K562 (cell line): ENCODE results near the gene GALNS. TPM values are rescaled to one million over a fixed set of nuclear protein-coding genes. Genes with fewer than 3 reads are reported as not detected.

ENCODE experiments used
- BMI1 ChIP-seq: fragments of 150-350 bp; IDR thresholded peaks from 2 replicates; pipeline ENCODE4 v1.6.1; 2014; ENCODE audit warnings: low read length
- MTA2 ChIP-seq: fragments of 450-650 bp; IDR thresholded peaks from 2 replicates; pipeline ENCODE4 v1.6.1; 2016; ENCODE audit warnings: low read depth
- MTA3 ChIP-seq: fragments of 450-650 bp; formaldehyde crosslinking; IDR thresholded peaks from 2 replicates; pipeline ENCODE4 v1.6.1; 2017; ENCODE audit warnings: mild to moderate bottlenecking, borderline replicate concordance
- PCBP1 ChIP-seq: fragments of 200-400 bp; formaldehyde crosslinking; IDR thresholded peaks from 2 replicates; pipeline ENCODE4 v1.6.1; 2018; ENCODE audit warnings: mild to moderate bottlenecking, low read depth, low read length; ENCODE audit not compliant: poor library complexity, severe bottlenecking
- PTBP1 ChIP-seq: fragments of 200-400 bp; formaldehyde crosslinking; IDR thresholded peaks from 2 replicates; pipeline ENCODE4 v1.6.1; 2017; ENCODE audit warnings: low read depth, low read length
- polyA plus RNA-seq, 8 experiments: library from polyadenylated mRNA; depleted of rRNA in 4 of 8; stranded (reverse) in 5 of 8; unstranded in 3 of 8; fragments of >200 nt; fragmentation: Nextera tagmentation in 2 of 8; fragmentation: Illumina TruSeq in 1 of 8; extraction: Ambion mirVana in 2 of 8; extraction: Trizol in 1 of 8; gene quantifications; 2 replicates each; pipeline versions ENCODE4 v1.2.1 to v1.2.3, GENCODE V29; 2011 to 2014; ENCODE audit warnings: inconsistent platforms in 1 of 8, missing spikeins in 1 of 8
- total RNA-seq, 7 experiments: library from RNA; depleted of rRNA in 6 of 7; stranded (reverse); fragments of >200 nt in 6 of 7; fragmentation: Illumina TruSeq in 2 of 7; extraction: Trizol in 2 of 7; gene quantifications; 2 replicates each; pipeline versions ENCODE4 v1.2.1 to v1.2.3, GENCODE V29; 2011 to 2021; ENCODE audit warnings: low replicate concordance in 1 of 7
- TF ChIP-seq, protein P1 (sequence below): fragments of 250-450 bp; sonication (Bioruptor Pico); IDR thresholded peaks from 2 replicates; pipeline ENCODE4 v1.8.0; 2021; ENCODE audit warnings: moderate library complexity, mild to moderate bottlenecking, inconsistent platforms
- TF ChIP-seq, protein P2 (sequence below): IDR thresholded peaks from 2 replicates; pipeline ENCODE4 v1.6.1; 2016; ENCODE audit warnings: missing genetic modification characterization, missing compliant biosample characterization
- TF ChIP-seq, protein P3 (sequence below): fragments of 450-650 bp; IDR thresholded peaks from 2 replicates; pipeline ENCODE4 v1.6.1; 2017; ENCODE audit warnings: antibody characterized with exemption, mild to moderate bottlenecking
- TF ChIP-seq, protein P4 (sequence below): sonication (generic); formaldehyde crosslinking; IDR thresholded peaks from 2 replicates; pipeline ENCODE4 v1.9.0; 2022; ENCODE audit warnings: mild to moderate bottlenecking, missing genetic modification reagents
- TF ChIP-seq, protein P5 (sequence below): fragments of 450-650 bp; IDR thresholded peaks from 2 replicates; pipeline ENCODE4 v1.7.0; 2016; ENCODE audit warnings: borderline replicate concordance
- TF ChIP-seq, protein P6 (sequence below), 3 experiments: fragments of 200-800 bp in 1 of 3; fragments of 250-450 bp in 1 of 3; fragments of 450-650 bp in 1 of 3; sonication (Bioruptor Pico) in 1 of 3; sonication (Bioruptor generic) in 1 of 3; formaldehyde crosslinking in 1 of 3; IDR thresholded peaks; 2 replicates each; pipeline versions ENCODE4 v1.6.1 to v1.8.0; 2016 to 2022; ENCODE audit warnings: mild to moderate bottlenecking in 2 of 3, missing genetic modification characterization in 2 of 3, missing compliant biosample characterization in 1 of 3, moderate library complexity in 1 of 3

GALNS gene
- total and polyA plus RNA-seq, 9 of the 15 experiments (the other 6 are each of a cell fraction or from before 2014, with no cell fraction given), result 0.38 to 13.2 (median 4.3) TPM

DNA sequence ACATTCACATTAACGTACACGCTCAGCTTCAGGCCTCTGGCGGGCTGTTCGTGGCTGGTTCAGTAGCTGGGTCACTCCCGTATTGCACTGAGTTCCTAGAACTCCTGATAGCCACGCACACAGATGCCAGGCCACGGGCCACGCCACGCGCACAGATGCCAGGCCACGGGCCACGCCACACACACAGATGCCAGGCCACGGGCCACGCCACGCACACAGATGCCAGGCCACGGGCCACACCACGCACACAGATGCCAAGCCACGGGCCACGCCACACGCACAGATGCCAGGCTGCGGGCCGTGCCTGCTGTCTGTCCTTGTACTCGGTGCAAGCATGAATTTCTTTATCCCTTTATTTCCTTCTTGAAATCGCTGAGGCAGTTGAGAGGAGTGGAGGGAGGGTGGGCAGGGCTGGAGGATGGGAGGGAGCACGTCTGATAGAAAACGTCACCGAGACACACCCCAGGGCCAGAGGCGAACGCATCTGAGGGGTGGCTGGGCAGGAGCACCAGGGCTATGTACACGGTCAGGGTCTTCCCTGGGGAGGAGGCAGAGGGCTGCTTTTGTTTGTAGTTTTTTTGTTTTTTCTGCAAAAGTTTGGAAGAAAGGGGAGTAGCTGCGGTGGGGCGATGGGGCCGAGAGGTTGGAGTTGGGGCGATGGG, 18.3 kb upstream of the GALNS start (continued):
- TF ChIP-seq, protein P1, sequence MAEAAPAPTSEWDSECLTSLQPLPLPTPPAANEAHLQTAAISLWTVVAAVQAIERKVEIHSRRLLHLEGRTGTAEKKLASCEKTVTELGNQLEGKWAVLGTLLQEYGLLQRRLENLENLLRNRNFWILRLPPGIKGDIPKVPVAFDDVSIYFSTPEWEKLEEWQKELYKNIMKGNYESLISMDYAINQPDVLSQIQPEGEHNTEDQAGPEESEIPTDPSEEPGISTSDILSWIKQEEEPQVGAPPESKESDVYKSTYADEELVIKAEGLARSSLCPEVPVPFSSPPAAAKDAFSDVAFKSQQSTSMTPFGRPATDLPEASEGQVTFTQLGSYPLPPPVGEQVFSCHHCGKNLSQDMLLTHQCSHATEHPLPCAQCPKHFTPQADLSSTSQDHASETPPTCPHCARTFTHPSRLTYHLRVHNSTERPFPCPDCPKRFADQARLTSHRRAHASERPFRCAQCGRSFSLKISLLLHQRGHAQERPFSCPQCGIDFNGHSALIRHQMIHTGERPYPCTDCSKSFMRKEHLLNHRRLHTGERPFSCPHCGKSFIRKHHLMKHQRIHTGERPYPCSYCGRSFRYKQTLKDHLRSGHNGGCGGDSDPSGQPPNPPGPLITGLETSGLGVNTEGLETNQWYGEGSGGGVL (CRISPR knock-in tag), result no peak
- TF ChIP-seq, protein P2, sequence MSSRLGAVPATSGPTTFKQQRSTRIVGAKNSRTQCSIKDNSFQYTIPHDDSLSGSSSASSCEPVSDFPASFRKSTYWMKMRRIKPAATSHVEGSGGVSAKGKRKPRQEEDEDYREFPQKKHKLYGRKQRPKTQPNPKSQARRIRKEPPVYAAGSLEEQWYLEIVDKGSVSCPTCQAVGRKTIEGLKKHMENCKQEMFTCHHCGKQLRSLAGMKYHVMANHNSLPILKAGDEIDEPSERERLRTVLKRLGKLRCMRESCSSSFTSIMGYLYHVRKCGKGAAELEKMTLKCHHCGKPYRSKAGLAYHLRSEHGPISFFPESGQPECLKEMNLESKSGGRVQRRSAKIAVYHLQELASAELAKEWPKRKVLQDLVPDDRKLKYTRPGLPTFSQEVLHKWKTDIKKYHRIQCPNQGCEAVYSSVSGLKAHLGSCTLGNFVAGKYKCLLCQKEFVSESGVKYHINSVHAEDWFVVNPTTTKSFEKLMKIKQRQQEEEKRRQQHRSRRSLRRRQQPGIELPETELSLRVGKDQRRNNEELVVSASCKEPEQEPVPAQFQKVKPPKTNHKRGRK (tag), result no peak
- TF ChIP-seq PCBP1, result peak; percentile 55
- TF ChIP-seq, protein P3, sequence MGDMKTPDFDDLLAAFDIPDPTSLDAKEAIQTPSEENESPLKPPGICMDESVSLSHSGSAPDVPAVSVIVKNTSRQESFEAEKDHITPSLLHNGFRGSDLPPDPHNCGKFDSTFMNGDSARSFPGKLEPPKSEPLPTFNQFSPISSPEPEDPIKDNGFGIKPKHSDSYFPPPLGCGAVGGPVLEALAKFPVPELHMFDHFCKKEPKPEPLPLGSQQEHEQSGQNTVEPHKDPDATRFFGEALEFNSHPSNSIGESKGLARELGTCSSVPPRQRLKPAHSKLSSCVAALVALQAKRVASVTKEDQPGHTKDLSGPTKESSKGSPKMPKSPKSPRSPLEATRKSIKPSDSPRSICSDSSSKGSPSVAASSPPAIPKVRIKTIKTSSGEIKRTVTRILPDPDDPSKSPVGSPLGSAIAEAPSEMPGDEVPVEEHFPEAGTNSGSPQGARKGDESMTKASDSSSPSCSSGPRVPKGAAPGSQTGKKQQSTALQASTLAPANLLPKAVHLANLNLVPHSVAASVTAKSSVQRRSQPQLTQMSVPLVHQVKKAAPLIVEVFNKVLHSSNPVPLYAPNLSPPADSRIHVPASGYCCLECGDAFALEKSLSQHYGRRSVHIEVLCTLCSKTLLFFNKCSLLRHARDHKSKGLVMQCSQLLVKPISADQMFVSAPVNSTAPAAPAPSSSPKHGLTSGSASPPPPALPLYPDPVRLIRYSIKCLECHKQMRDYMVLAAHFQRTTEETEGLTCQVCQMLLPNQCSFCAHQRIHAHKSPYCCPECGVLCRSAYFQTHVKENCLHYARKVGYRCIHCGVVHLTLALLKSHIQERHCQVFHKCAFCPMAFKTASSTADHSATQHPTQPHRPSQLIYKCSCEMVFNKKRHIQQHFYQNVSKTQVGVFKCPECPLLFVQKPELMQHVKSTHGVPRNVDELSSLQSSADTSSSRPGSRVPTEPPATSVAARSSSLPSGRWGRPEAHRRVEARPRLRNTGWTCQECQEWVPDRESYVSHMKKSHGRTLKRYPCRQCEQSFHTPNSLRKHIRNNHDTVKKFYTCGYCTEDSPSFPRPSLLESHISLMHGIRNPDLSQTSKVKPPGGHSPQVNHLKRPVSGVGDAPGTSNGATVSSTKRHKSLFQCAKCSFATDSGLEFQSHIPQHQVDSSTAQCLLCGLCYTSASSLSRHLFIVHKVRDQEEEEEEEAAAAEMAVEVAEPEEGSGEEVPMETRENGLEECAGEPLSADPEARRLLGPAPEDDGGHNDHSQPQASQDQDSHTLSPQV, result no peak
- TF ChIP-seq MTA2, result no peak
- TF ChIP-seq BMI1, result no peak
- peak; percentile 17 for TF ChIP-seq MTA3
- TF ChIP-seq, protein P4, sequence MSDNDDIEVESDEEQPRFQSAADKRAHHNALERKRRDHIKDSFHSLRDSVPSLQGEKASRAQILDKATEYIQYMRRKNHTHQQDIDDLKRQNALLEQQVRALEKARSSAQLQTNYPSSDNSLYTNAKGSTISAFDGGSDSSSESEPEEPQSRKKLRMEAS (CRISPR knock-in tag), result no peak
- TF ChIP-seq, protein P5, sequence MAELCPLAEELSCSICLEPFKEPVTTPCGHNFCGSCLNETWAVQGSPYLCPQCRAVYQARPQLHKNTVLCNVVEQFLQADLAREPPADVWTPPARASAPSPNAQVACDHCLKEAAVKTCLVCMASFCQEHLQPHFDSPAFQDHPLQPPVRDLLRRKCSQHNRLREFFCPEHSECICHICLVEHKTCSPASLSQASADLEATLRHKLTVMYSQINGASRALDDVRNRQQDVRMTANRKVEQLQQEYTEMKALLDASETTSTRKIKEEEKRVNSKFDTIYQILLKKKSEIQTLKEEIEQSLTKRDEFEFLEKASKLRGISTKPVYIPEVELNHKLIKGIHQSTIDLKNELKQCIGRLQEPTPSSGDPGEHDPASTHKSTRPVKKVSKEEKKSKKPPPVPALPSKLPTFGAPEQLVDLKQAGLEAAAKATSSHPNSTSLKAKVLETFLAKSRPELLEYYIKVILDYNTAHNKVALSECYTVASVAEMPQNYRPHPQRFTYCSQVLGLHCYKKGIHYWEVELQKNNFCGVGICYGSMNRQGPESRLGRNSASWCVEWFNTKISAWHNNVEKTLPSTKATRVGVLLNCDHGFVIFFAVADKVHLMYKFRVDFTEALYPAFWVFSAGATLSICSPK, result no peak
- TF ChIP-seq, protein P6, sequence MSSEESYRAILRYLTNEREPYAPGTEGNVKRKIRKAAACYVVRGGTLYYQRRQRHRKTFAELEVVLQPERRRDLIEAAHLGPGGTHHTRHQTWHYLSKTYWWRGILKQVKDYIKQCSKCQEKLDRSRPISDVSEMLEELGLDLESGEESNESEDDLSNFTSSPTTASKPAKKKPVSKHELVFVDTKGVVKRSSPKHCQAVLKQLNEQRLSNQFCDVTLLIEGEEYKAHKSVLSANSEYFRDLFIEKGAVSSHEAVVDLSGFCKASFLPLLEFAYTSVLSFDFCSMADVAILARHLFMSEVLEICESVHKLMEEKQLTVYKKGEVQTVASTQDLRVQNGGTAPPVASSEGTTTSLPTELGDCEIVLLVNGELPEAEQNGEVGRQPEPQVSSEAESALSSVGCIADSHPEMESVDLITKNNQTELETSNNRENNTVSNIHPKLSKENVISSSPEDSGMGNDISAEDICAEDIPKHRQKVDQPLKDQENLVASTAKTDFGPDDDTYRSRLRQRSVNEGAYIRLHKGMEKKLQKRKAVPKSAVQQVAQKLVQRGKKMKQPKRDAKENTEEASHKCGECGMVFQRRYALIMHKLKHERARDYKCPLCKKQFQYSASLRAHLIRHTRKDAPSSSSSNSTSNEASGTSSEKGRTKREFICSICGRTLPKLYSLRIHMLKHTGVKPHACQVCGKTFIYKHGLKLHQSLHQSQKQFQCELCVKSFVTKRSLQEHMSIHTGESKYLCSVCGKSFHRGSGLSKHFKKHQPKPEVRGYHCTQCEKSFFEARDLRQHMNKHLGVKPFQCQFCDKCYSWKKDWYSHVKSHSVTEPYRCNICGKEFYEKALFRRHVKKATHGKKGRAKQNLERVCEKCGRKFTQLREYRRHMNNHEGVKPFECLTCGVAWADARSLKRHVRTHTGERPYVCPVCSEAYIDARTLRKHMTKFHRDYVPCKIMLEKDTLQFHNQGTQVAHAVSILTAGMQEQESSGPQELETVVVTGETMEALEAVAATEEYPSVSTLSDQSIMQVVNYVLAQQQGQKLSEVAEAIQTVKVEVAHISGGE (CRISPR knock-in tag; IDR thresholded peaks at IDR 0.05), result no peak
- no peak for TF ChIP-seq PTBP1
